Neural progenitor cell (in vitro differentiated cells): ENCODE data around the gene ZFPM1.

Experiments
- EZH2 ChIP-seq: fragments of 200-600 bp; sonication (generic); IDR thresholded peaks from 2 replicates; pipeline ENCODE4 v1.6.1; 2017; ENCODE audit warnings: antibody characterized with exemption, mild to moderate bottlenecking, moderate library complexity
- EZH2phosphoT487 ChIP-seq: fragments of 200-600 bp; sonication (generic); IDR thresholded peaks from 2 replicates; pipeline ENCODE4 v1.6.1; 2017; ENCODE audit warnings: antibody characterized with exemption
- TF ChIP-seq, protein P1 (sequence below): fragments of 200-600 bp; sonication (generic); IDR thresholded peaks from 2 replicates; pipeline ENCODE4 v1.5.1; 2017; ENCODE audit warnings: antibody characterized with exemption, mild to moderate bottlenecking

DNA sequence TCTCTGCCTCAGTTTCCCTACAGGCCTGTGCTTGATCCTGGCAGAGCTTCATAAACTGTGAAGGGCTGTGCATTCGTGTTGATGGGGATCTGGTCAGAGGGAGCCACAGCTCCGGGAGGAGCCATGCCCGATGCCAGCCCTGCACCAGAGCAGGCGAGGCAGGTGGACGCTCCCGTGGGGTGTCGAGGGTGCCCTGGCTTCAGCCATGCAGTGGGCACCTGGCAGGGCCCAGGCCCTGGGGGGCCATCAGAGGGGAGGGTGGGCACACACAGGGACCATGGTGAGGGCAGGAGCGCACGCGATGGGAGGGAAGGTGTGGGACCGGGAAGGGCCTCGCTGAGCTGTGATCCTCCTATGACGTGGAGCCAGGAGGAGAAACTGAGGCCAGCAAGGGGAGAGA is 22.0 kb downstream of the ZFPM1 start:
- TF ChIP-seq, protein P1, sequence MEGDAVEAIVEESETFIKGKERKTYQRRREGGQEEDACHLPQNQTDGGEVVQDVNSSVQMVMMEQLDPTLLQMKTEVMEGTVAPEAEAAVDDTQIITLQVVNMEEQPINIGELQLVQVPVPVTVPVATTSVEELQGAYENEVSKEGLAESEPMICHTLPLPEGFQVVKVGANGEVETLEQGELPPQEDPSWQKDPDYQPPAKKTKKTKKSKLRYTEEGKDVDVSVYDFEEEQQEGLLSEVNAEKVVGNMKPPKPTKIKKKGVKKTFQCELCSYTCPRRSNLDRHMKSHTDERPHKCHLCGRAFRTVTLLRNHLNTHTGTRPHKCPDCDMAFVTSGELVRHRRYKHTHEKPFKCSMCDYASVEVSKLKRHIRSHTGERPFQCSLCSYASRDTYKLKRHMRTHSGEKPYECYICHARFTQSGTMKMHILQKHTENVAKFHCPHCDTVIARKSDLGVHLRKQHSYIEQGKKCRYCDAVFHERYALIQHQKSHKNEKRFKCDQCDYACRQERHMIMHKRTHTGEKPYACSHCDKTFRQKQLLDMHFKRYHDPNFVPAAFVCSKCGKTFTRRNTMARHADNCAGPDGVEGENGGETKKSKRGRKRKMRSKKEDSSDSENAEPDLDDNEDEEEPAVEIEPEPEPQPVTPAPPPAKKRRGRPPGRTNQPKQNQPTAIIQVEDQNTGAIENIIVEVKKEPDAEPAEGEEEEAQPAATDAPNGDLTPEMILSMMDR, result no peak
- TF ChIP-seq EZH2phosphoT487, result no peak
- no peak for TF ChIP-seq EZH2
